ENCODE results near the gene PAOX. TPM values are rescaled to one million over a fixed set of nuclear protein-coding genes. Genes with fewer than 3 reads are reported as not detected.

PAOX gene
- total and polyA plus RNA-seq, 2 of the 4 experiments (the other 2 are of a cell fraction): 3.8 to 4.5 TPM

GRCh38 chr10:133355266-133355665 lies 23.8 kb upstream of the PAOX start:
- no peak overlapping the region for H2BK15ac ChIP-seq (ENCODE audit: low read depth, low read length)
- H3K27me3 ChIP-seq (ENCODE audit: control insufficient read depth, insufficient read depth, low read length): no peaks in the 10 kb centered on the region
- H3K18ac ChIP-seq (ENCODE audit: low read depth, low read length): no peak overlapping the region
- H2BK20ac ChIP-seq (ENCODE audit: low read depth, low read length): no peak overlapping the region
- H2AK9ac ChIP-seq (replicated peaks; ENCODE audit: low read depth, low read length, poor library complexity): no peak overlapping the region
- H3K9me1 ChIP-seq (ENCODE audit: insufficient read depth, low read length): no peaks in the 10 kb centered on the region
- H3K79me1 ChIP-seq (ENCODE audit: low read depth in 1 of 2, low read length in 2 of 2): peaks cover 8 to 13% of the 10 kb centered on the region in 2 experiments; a peak in 2 of 4 replicates
- no peak overlapping the region for H3K4me3 ChIP-seq (ENCODE audit: insufficient read depth, low read depth, low read length)
- peaks cover 5% of the 10 kb centered on the region; the same call in 1 of the 2 replicates for H3K36me3 ChIP-seq (ENCODE audit: control insufficient read depth, insufficient read depth, low read length)
- H3K56ac ChIP-seq (ENCODE audit: extremely low read depth, insufficient read depth, low read length): no peak overlapping the region
- dilution Hi-C loops (cut with HindIII; ENCODE audit: low sequenced_read_pairs, unreplicated experiment): no loop called here
- H3K23ac ChIP-seq (ENCODE audit: low read depth, low read length): no peak overlapping the region
- no peak overlapping the region for H4K5ac ChIP-seq (ENCODE audit: low read depth, low read length)
- H3K4me2 ChIP-seq (ENCODE audit: low read depth, low read length): no peak overlapping the region
- no peak overlapping the region for H4K8ac ChIP-seq (ENCODE audit: low read depth in 2 of 2, low read length in 2 of 2)
- H3K4me1 ChIP-seq (ENCODE audit: control insufficient read depth, insufficient read depth, low read length): peaks cover 6% of the 10 kb centered on the region; the same call in 1 of the 2 replicates
- H3K14ac ChIP-seq (replicated peaks; ENCODE audit: low read depth, low read length): no peak overlapping the region
- no peak overlapping the region for H2BK5ac ChIP-seq (ENCODE audit: low read depth, low read length, poor library complexity, severe bottlenecking)
- H2AK5ac ChIP-seq (ENCODE audit: low read depth, low read length): no peak overlapping the region
- no peak overlapping the region for H3K27ac ChIP-seq (ENCODE audit: insufficient read depth, low read length)
- ChIA-PET POLR2A (ENCODE audit: unreplicated experiment) (no interaction called here), CTCF (no interaction called here)
- in situ Hi-C loops (cut with MboI; ENCODE audit: low sequenced_read_pairs): no loop called here
- no peak overlapping the region for H3K4ac ChIP-seq (ENCODE audit: low read depth, low read length)
- BruUV-seq (replicated peaks): no TSS peak
- WGBS, 2 experiments (ENCODE audit: extremely low coverage in 2 of 2, insufficient read length in 1 of 2): 80% methylated on average over 1 of the region's 6 CpGs; no CpG with 5 or more reads in 1 of the 2 experiments
- peaks cover 3% of the 10 kb centered on the region for H4K20me1 ChIP-seq (ENCODE audit: insufficient read depth, low read length)
- no peak overlapping the region for H4K91ac ChIP-seq (ENCODE audit: insufficient read depth, low read depth, low read length)
- DNase-seq (no peak), ATAC-seq (ENCODE audit: low read depth) (no peak)
- H2BK120ac ChIP-seq (ENCODE audit: low read depth, low read length): no peak overlapping the region
- no peak overlapping the region for H2AFZ ChIP-seq (replicated peaks; ENCODE audit: low read length, poor library complexity)
- no peak overlapping the region for H3K9ac ChIP-seq (ENCODE audit: low read depth, low read length)
- no peaks in the 10 kb centered on the region for H3K9me3 ChIP-seq (ENCODE audit: control insufficient read depth, insufficient read depth, low read length)
- intact Hi-C loops (cut with micrococcal nuclease): no loop called here
- TF ChIP-seq RFX5 (IDR thresholded peaks at IDR 0.05; ENCODE audit: low read depth, low read length) (no peak), CHD1 (IDR thresholded peaks at IDR 0.05; ENCODE audit: low read depth, low read length) (no peak), SMC3 (IDR thresholded peaks at IDR 0.05; ENCODE audit: low read depth, low read length) (no peak), POLR2A (IDR thresholded peaks at IDR 0.05; ENCODE audit: low read depth, low read length) (no peak), RCOR1 (IDR thresholded peaks at IDR 0.05; ENCODE audit: insufficient replicate concordance, low read length) (no peak), BHLHE40 (IDR thresholded peaks at IDR 0.05; ENCODE audit: low read depth, low read length) (no peak), ELK1 (IDR thresholded peaks at IDR 0.05; ENCODE audit: borderline replicate concordance, low read depth, low read length) (no peak), RAD21 (IDR thresholded peaks at IDR 0.05; ENCODE audit: low read length) (no peak), USF2 (IDR thresholded peaks at IDR 0.05; ENCODE audit: low read depth, low read length) (no peak), MAFK (IDR thresholded peaks at IDR 0.05; ENCODE audit: low read depth, low read length) (no peak), CTCF (conservative IDR thresholded peaks at IDR 0.05; ENCODE audit: low read depth, low read length) (no peak), CEBPB (IDR thresholded peaks at IDR 0.05; ENCODE audit: low read depth, low read length) (no peak), MXI1 (IDR thresholded peaks at IDR 0.05; ENCODE audit: borderline replicate concordance, low read depth, low read length) (no peak), NFE2L2 (IDR thresholded peaks at IDR 0.05; ENCODE audit: low read depth, low read length) (no peak)
